ENCODE results near the gene P3H3.

DNA sequence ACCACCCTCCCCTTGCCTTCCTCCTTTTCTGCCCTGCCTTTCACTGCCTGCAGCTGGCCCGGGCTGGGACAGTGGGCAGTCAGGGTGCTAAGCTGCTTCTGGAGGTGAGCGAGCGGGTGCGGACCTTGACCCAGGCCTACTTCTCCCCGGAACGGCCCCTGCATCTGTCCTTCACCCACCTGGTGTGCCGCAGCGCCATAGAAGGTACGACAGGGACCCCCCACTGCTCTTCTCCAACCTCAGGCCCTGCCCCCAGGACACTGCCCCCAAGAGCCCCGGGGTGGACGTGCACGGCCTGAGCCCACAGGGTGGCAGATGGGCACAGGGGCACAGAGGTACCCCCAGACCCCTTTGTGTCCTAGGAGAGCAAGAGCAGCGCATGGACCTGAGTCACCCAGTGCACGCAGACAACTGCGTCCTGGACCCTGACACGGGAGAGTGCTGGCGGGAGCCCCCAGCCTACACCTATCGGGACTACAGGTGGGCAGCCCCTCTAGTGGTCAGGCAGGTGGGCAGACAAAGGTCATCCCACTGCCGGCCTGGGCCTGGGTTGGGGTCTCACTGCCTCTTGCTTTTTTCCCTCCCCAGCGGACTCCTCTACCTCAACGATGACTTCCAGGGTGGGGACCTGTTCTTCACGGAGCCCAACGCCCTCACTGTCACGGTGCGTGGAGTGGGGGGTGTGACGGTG lies 9.3 kb downstream of the P3H3 start:
- TF ChIP-seq CTCF (IDR thresholded peaks at IDR 0.05; ENCODE audit: extremely low read depth in 1 of 2, insufficient read depth in 1 of 2, low read depth in 1 of 2, low read length in 2 of 2) (no peak), MAX (IDR thresholded peaks at IDR 0.05; ENCODE audit: insufficient read depth, insufficient read length) (no peak), POLR2AphosphoS5 (IDR thresholded peaks at IDR 0.05; ENCODE audit: insufficient read depth, low read depth, low read length) (no peak), EZH2 (IDR thresholded peaks at IDR 0.05; ENCODE audit: borderline replicate concordance, low read depth, low read length, severe bottlenecking) (no peak), MYC (IDR thresholded peaks at IDR 0.05; ENCODE audit: low read depth, low read length) (no peak), POLR2A (IDR thresholded peaks at IDR 0.05; ENCODE audit: low read depth, low read length) (no peak), FOS (IDR thresholded peaks at IDR 0.05; ENCODE audit: borderline replicate concordance, insufficient read depth, low read length) (no peak), GATA2 (IDR thresholded peaks at IDR 0.05; ENCODE audit: insufficient read depth, insufficient read length, low read depth, low read length) (no peak), JUN (IDR thresholded peaks at IDR 0.05; ENCODE audit: borderline replicate concordance, insufficient read depth, insufficient read length, low read depth) (no peak)

Data from endothelial cell of umbilical vein (primary cell).